HG03196 (cell line): ENCODE data around the gene CHI3L1.

ENCODE experiments used
- ATAC-seq: cut with Tn5 transposase; IDR thresholded peaks from one replicate; pipeline ENCODE4 v1.9.1; 2021; ENCODE audit not compliant: unreplicated experiment

CHI3L1 gene

DNA sequence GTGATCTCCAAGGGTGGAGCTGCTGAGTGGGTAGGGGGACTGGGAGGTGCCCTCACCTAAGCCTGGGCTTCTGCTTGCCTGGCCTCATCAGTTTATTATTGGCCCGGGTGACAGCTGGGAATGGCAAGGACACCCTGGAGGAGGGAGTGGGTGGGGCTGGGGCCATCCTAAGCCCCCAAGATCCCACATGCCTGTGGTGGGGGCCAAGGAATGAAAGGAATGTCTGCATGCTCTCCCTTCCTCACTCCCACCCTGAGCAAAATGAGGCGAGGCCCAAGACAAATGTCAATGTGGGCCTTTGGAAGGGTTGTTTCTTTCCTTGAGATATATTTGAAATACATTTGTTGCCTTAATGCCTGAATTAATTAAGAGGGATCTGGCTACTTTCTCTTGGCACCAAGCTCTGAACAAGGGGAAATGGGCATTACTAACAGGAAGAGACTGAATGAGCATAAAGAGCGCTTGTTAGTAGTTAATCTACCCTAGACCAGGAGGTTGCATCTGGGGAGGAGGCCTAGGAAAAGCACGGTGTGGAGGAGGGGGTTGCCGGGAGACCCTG lies 19.7 kb upstream of the CHI3L1 start:
- no peak for ATAC-seq

DNA sequence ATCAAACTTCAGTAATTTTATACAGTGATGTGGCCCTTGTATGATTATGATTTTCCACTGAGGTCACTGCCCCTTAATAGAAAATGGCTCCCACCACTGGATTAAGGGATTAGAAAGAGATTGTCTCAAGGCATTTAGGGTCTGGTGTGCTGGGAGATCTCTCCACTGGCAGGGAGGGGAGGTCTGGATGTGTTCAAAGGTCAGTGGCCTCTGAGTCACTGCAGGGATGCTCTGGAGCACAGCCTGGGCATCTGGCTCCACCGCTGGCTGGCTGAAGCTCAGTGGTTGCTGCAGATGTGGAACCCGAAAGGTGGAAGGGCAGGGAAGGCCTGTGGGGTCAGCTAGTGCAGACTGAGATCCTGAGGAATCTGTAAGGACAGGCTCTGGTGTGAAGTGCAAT lies 18.3 kb upstream of the CHI3L1 start:
- ATAC-seq, result no peak

DNA sequence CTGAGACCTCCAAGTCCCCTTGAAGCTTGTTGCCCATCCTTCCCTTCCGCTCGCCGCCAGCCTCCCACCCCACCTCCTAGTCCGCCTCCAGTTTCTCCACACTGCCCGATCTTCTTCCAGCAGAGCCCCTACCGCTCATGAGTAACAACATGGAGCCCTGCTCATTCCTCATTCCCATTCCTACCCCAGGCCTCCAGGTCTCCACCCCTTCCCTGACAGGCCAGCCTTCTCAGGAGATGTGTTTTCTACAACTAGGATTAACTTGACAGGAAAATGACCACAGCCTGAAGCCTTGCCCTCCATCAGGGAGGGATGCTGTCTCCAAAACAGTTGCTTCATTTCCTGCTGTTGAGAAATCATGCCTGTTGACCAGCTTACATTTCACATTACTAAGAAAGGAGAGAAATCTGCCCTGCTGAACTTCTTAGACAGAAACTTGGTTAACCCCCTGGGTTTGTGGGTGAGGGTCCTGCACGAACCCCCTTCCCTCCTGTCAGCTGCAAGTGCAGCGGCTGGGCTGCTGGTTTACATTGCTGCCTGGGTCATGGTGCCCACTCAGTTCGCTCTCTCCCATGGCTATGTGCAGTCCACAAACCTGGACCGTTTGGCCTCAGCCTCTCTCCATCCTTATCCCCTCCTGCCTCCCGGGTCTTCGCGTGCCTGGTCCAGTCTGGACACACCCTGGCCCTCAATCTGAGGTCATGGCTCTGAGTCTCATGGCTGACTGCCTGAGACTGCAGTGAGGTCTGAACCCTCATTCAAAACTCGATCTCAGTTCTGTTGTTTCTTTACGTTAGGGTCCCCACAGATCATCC lies 16.1 kb upstream of the CHI3L1 start:
- no peak for ATAC-seq

DNA sequence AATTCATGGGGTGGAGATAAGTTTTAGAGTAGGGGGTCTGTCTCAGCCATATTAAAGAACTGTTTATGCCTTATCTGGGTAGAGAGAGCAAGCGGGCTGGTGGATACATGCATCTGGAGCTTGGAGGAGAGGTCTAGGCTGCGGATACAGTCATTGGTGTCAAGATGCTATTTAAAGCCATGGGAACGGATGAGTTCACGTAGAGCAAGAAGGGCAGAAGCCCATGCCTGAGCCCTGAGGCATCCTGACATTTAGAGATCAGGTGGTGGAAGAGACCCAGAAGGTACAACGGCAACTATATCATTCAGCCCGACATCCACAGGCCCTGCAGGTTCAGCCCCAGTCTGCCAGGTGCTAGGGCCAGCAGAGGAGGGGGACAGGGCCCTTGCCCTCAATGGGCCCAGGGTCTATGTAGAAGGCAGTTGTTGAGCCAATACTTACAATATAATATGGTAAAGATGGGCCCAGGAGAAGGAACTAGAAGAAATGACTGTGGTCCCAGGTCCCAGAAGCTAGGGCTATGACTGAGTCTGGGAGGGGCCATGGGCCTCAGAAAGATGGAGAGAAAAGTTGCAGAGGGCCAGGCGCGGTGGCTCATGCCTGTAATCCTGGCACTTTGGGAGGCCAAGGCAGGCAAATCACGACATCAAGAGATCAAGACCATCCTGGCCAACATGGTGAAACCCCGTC lies 15.2 kb upstream of the CHI3L1 start:
- ATAC-seq, result no peak

DNA sequence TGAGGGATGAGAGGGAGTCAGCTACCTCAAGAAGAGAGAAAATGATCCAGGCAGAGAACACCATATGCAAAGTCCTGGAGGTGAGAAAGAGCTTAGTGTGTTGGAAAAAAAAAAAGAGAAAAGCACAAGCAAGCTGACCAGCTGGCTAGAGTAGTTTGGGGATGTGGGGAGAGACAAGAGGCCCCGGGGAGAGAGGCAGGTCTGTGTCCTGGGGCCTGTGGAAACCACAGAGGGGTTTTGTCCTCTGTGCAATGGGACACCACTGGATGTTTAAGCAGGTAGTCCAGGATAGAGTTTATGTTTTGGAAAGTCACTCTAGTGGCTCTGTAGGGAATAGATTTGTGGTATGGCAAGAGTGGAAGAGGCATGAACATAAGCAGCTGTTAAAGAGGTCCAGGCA lies 14.4 kb upstream of the CHI3L1 start:
- no peak for ATAC-seq

DNA sequence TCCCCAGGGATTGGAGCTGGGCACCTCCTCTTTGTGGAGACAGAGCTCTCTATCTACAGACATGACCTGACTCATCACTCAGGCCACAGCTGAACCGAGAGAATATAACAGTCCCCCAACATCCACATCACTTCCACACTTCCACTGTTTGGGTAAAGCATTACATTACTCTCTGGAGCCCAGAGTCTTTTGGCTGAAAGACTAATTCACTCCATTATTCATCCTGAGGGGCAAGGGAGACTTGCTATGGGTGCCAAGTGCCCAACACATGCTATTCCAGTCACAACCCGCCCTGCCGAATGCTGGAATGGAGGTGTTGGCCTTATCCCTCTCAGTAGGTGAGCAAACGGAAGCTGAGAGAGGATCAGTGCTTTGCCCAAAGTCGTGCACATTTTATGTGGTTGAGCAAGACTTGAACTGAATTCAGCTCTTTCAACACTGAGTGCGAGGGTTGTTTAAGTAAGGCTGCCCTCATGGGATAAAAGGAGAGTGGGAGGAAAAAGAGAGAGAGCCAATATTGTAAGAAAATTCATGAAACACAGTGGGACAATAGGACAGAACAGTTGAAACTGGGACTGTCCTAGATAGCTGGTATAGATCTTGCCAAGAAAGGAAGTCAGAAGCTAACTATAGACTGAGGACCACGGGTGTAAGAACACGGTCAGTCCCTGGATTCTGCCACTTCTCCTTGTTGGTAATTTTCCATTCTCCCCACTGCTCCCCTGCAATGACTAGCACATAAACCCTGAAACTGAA lies 13.5 kb upstream of the CHI3L1 start:
- no peak for ATAC-seq

DNA sequence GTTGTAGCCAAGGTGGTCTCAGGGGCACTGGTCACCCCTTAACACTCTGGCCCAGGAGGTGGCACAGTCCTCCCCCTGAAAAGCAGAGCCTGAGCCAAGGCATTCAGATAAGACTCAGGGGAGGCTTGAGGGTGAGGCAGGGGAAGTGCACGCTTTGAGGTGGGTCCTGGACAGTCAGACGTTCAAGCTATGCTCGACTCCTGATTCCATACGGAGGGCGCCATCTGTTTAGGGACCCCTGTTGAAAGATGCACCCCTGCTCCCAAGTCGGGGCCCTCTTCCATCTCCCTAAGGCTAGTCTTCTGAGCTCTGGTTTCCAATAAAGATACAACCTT lies 12.9 kb upstream of the CHI3L1 start:
- no peak for ATAC-seq

DNA sequence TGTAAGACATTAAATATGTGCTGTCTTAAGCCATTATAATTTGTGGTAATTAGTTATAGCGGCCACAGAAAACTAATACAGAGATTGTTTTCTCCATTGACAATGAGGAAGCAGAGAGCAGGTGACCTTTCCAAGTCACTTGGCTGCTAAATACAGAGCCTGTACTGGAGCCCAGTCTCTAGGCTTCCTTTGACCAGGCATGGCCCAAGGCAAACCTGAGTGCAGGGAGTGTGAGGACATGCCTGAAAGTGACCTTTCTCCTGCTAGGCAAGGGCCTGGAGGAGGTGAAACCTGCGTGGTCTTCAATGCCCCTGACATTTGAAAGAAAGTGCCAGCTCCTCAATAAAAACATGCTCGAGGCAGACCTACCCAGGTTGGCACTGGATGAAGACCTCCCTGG lies 12.5 kb upstream of the CHI3L1 start:
- no peak for ATAC-seq

DNA sequence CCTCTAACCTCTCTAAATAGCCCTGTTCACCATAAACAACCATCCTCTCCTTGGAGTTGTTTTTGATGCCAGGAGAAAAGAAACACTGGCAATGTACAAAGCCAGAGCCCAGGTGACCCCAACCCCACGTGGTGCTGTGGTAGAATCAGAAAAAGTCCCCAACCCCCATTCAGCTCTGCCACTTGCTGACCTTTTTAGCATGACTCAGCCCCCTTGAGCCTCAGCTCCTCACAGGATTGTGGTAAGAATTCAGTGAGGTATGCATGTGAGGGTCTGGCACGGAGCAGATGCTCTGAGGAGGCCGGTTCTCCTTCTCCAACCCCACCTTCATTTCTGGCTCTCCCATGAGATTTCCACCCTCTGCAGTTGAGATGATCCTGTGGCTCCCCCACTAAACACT lies 11.1 kb upstream of the CHI3L1 start:
- no peak for ATAC-seq

DNA sequence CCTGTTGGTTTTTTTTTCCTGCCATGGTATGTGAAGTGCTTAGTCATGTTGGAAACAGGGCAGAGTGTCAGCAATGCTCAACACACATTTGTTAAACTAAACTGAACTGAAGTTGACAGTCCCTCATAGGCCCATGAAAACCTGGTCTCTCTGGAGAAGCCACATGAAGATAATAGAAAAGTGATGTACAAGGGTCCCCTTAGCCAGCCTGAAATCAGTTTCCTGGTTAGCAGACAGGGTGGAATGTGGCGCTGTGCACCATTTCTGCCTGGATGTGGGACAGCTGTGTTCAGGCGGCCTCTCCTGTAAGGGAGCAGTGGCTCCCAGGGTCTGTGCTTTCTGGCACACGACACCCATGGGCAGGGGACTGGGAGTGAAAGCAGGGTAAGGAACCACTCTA lies 9.9 kb upstream of the CHI3L1 start:
- no peak for ATAC-seq

DNA sequence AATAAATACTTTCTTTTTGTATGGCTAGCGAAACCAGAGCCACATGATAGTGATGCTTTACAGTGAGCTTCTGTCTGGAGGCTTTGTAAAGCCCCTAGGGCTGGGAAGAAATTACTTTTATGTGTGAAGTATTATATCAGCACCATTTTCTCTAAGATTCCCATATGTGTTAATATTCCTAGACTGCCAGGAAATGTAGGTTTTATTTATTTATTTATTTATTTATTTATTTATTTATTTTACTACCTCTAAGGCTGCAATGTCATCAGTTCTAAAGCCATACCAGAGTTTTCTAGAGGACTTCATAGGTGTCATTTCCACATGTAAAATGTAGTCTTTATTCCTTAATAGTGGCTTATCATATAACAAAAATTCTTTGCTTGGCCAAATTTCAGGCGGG lies 4.4 kb upstream of the CHI3L1 start:
- ATAC-seq, result no peak

DNA sequence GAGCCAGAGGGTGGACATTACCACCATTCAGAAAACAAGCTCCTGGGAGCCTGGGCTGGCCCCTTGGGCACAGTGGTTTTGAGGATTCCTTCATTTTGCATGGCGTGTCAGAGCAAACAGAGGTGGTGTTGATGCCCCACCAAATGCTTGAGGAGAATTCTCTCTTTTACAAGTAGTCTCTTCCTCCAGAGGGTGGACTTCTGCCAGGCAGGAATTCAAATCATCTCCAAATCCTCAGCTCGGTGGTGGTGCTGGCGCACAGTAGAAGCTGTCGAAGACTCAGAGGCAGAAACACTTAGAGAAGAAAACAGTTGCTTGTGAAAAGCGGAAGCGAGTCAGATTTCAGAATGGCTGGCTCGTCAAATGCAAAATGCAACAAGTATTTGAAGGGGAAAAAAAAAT lies 3.4 kb upstream of the CHI3L1 start:
- ATAC-seq, result no peak

DNA sequence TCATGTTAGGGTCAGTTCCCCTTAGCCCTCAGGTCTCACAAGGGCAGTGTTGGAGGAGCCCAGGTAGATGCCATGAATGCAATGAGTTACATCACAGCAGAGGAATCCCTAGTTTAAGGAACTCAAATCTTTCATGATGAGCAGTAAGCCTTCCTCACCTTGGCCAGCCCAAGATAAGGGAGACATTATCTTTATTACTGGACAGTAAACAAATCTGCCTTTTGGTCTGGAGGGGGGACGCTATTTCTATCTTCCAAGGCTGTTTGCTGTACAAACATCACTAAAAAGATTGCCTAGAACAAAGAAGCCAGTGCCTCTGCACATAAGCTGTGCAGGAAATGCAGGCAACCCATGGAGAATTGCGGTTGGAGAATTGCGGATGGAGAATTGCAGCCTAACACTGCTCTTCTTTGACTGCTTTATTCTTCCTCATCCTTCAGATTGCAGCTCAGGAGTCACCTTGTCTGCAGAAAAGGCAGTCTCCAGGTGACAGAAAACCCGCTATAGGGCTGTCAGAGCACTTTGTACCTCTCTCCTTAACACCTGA lies 2.3 kb upstream of the CHI3L1 start:
- ATAC-seq, result no peak

DNA sequence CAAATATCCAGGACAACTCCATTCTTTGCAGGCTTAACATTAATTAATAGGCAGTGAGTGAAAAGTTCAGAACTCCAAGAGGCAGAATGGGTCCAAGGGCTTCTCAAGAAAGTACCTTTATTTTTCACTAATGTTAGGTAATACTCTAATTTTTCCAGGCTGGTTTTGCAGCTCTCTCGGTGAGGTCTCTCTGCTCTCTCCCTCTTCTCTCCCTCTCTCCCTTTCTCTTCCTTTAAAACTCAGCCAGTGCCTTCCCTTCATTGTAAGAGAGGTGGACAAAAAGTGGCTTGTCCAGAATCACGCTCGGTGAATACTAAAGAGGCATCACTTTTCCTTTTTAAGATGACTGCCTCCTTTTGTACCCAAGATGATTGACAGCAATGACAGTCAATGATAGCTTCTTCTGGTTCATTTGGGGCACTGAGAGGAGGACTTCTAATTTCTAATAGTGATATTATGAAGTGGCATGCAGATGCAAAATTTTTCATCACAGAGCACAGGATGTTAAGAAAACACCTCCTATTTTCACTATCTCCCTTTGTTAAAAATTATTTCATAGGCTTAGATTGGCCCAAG lies 1.3 kb upstream of the CHI3L1 start:
- no peak for ATAC-seq

DNA sequence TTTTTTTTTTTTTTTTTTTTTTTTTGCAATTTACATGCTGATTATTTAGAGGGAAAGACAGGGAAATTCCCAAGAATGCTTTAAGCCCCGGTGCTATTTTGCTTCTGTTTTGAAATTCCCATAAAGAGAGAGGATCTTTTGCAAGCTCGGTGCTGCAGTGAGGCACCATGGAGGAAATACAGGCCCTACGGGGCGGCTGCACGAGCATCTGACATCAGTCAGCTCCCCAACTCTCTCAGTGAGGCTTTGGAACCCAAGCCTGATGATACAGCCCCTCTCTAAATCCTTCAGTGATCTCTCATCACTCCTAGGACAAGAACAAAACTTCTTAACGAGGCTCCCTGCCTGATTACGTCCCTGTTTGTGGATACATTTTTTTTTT lies 791 bp upstream of the CHI3L1 start:
- ATAC-seq, result no peak

DNA sequence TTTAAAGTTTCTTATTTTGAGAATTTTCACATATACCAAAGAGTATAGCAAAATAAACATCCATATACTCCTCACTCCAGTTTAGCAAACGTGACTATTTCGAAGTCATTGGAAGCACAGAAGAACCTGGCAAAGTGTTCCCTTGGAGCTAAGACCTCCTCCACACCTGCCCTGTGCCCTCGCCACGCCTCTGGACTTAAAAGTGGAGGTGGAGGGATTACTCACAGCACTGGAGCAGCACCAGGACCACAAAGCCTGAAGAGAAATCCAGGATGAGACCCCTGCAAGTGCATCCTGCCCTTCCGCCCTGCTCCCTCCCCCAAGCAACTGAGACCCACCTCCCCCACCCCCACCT lies 436 bp downstream of the CHI3L1 start:
- no peak for ATAC-seq

DNA sequence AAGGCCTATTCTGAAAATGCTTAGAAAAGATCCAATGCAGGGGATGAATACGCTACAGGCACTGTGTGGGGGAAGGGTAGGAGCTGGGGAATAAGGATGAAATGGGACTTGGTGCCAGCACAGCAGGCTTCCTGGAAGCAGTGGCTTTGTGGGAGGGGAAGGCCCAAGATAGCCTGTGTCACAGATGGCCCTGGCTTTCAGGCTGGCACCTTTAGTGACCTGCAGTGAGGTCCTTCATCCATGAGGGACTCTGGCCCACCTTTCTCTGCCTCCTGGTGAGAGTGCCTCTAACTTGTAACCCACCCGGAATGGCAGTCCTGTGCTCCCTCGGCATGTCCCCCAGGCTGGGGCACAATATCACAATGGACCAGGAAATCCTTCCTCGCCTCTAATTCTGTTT lies 919 bp downstream of the CHI3L1 start:
- ATAC-seq, result no peak

DNA sequence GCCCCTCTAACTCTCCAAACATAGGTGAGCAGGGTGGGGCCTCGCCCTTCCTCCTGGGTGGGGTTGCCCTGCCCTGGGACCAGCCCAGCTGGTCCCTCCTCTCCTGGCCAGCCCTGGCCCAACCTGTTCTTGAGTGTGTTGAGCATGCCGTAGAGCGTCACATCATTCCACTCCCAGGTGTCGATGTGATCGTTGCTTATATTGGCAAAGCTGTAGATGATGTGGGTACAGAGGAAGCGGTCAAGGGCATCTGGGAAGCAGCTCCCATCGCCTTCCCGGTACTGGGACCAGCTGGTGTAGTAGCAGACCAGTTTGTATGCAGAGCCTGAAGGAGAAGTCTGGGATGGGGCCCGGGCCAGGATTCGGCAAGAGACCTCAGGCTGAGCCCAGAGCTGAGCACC lies 1.4 kb downstream of the CHI3L1 start:
- no peak for ATAC-seq

DNA sequence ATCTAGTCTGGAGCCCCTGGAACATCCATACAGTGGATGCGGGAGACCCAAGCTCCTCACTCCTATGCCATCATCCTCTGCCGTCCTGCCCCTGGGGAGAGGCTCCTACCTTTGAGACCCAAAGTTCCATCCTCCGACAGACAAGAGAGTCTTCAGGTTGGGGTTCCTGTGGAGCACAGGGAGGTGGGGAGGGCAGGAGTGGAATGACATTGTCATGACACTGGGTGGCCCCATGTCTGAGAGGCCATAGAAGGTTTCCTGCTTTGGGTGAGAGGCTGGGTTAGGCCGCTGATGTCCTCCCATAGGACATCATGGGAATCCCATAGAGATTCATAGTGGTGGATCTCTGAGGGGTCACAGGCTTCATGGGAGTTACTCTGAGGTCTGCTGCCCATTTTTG lies 2.0 kb downstream of the CHI3L1 start:
- no peak for ATAC-seq

DNA sequence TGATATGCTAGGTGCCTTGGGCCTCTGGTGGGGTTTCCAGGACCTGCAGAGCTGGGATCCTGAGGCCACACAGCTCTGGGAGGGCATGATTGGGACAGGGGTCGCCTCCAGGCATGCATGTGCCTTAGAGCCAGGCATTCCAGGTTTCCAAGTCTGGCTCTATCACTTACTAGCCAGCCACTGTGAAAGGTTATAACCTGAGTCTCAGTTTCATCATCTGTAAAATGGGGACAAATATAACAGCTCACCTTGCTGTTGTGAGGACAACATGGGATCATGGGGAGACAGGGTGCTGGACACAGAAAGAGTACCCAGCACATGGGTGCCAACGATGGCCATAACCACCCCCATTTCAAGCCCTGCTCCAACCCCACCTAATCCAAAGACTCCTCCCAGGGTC lies 2.7 kb downstream of the CHI3L1 start:
- ATAC-seq, result no peak

DNA sequence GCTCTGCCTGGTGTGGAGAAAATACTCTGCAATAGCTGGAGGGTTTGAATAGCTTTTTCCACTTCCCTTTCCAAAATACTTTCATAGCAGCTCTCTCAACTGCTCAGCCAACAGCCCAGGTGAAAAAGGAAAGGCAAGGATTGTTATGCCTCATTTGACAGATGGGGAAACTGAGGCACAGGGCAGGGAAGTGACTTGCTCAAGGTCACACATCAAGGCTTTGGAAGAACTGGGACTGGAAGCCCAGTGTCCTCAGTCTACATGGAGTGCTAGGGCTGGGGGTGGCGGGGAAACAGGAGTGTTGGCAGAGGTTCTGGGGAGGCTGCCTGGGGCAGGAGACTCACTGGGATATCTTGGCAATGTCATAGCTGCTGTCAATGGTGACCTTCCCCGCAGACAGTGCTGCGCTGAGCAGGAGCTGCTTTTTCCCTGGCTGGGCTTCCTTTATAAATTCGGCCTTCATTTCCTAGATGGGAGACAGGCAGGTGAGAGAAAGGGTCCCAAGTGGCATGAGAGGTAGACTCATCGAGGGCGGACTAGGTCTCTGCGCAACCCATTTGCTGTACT lies 4.0 kb downstream of the CHI3L1 start:
- ATAC-seq, result no peak
